GM13977 (cell line): ENCODE data around the gene MRPS6.

Source experiments
- DNase-seq: peaks from one replicate; pipeline ENCODE4 v3.0.0; 2012; ENCODE audit warnings: low spot score
- CTCF ChIP-seq: IDR thresholded peaks from 2 replicates; pipeline ENCODE4 v1.5.1; 2012; ENCODE audit warnings: mild to moderate bottlenecking, control low read depth; ENCODE audit not compliant: insufficient read depth; ENCODE audit errors: extremely low read depth, missing control alignments
- in situ Hi-C: fragments of 300-500 bp; cut with MboI; formaldehyde crosslinking; loops from one replicate; pipeline ENCODE4 v1.12.0; 2022; ENCODE audit warnings: low sequenced_read_pairs, low pct_unique_long_range_greater_than_20kb, mixed read lengths, inconsistent platforms; ENCODE audit not compliant: unreplicated experiment

Gene MRPS6

DNA sequence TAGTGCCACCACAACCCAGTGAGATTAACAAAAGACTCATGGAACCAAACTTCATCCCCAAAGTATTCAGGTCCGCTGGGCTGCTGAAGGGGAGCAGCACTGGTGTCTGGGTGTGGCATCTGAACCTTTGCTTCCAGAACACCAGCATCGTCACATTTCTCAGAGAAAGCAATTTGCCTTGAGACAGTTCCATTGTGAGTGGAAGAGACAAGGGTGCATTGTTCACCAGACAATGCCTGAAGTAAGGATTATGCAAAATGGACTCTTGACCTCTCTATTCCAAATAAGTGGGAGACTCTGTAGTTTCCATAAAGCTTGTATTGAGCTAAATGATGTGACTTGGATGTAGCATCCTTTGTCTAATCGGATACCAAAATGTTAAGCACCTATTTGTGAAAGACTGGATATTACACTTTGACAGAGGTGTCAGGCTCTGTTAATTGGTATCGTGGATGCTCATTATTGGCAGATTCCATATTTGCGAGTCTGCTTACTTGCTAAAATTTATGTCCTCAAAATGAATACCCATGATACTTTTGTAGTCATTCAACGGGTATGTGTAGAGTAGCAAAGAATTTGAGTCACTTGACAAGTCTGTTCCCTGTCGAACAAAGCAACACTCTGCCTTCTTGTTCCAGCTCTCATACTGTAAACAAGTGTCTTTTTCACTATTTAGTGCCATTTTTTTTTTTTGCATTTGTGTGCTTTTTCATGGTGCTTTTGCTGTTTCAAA, 75.6 kb downstream of the MRPS6 start:
- DNase-seq, result no peak
- no peak for TF ChIP-seq CTCF
- in situ Hi-C loops, result no loop called here

DNA sequence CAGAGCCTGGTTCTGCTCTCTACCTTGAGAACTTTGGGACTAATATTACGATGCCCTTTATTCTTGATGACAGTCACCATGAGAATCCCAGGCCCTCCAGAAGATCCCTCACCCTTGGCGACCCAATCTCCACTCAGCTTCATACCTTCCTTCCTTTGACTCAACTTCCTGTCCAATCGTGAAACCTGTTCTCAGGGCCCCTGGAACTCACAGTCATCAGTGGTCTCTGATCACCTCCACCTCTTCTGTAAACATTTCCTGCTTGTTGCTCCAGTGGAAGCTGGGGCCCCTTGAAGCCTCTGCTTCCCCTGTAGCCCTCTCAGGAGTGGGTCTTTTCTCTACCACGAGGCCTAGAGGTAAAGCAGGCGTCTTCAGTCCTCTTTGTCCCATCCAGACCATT, 79.1 kb downstream of the MRPS6 start:
- in situ Hi-C loops, result no loop called here
- TF ChIP-seq CTCF, result no peak
- no peak for DNase-seq

DNA sequence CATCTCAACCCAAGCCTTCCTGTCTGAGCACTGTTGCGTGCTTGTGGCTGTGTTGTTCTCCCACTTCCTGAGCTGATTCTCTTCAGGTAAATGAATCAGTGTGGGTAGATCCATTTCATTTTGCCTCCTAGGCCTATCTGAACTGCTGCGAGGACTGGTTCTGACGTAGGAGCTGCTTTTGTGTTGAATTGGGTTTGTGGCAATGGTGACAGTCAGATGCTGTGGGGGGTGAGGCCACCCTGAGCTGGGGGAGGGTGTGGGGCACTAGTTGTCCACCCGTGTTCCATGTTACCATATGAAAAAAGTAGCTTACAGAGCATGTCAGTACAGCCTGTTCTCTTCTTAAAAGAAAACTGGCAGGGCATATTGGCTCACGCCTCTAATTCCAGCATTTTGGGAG, 81.5 kb downstream of the MRPS6 start:
- TF ChIP-seq CTCF, result no peak
- DNase-seq, result no peak
- in situ Hi-C loops, result no loop called here

DNA sequence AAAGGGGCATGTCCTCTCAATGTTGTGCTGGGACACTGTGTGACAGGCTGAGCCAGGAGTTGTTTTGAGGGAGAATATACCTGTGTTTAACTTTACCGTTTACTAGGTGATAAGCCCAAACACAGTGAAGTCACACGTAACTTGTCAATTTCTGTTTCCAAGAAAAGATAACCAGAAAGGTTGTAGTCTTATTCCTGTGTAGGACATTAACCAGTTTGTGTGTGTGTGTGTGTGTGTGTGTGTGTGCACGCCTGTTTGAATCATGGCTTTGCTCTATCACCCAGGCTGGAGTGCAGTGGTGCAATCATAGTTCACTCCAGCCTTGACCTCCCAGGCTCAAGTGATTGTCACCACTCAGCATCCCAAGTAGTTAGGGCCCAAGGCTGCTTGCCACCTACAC, 83.6 kb downstream of the MRPS6 start:
- in situ Hi-C loops, result no loop called here
- no peak for TF ChIP-seq CTCF
- no peak for DNase-seq

DNA sequence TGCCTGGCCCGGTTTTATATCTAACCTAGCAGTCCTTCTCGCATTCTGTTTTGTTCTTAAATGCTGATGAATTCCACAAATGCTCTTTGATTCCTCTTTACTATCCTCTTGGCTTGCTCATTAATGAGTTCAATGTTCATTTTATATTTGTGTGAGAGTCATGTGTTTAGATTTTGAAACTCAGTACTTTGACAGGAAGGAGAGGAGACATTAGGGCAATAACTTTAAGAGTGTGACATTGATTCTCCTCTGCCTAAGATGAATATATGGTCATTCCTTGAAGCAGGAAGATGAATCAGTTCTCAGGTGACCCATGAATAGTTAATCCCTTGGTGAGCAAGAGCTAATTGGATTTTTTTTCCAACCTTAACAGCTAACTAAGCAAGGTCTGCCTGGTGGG, 84.1 kb downstream of the MRPS6 start:
- DNase-seq, result no peak
- in situ Hi-C loops, result no loop called here
- TF ChIP-seq CTCF, result no peak

- DNase-seq, result no peak
- in situ Hi-C loops, result no loop called here
- no peak for TF ChIP-seq CTCF
Measured at GRCh38 chr21:34158866-34159835, 85.8 kb downstream of the MRPS6 start.
